Measurements from ENCODE around the gene RFXAP.
"Not testable (repeated sequence)": the region's sequence is repeated elsewhere in the genome, so short reads cannot be mapped to it uniquely, and the experiment has no call there.

Gene RFXAP, protein sequence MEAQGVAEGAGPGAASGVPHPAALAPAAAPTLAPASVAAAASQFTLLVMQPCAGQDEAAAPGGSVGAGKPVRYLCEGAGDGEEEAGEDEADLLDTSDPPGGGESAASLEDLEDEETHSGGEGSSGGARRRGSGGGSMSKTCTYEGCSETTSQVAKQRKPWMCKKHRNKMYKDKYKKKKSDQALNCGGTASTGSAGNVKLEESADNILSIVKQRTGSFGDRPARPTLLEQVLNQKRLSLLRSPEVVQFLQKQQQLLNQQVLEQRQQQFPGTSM

DNA sequence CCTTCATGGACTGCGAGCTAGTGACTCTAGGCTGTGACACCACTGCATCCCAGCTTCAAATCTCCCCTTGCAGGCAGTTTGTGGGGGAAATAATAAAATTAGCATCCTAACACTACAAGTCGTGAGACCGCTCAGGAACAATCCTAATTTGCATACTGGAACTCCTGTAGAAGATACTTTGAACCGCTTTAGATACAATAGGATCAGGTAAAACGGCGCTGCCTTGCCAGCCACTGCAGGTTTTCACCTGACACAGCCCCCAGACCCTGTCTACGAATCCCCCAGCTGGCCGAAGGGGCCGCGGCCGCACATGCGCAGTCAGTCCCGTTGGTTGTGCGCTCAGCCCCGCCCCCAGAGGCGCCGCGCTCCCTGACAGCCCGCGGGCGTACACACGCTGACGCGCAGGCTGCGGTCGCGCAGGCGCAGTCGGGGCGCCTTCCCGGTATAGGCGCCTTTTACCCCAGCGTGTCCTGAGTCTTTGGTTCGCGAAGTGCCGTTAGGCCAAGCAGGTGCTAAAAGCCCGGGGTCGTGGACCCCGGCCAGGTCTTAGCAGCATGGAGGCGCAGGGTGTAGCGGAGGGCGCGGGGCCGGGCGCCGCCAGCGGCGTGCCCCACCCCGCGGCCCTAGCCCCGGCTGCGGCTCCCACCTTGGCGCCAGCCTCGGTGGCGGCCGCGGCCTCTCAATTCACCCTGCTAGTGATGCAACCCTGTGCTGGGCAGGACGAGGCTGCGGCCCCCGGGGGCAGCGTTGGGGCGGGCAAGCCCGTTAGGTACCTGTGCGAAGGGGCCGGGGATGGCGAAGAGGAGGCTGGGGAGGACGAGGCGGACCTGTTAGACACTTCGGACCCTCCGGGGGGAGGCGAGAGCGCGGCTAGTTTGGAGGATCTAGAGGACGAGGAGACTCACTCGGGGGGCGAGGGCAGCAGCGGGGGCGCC, at the start of gene RFXAP:
TSS of gene RFXAP (plus strand) at position 419 of the 935 bp plus-strand sequence. CDS start at position 555, 136 bp downstream.
- peaks cover 38% of the 10 kb centered on the region for H3K4me1 Mint-ChIP-seq
- H3K9me3 Mint-ChIP-seq: no peaks in the 10 kb centered on the region
- H3K4me3 Mint-ChIP-seq: peak within 1 kb of the TSS; percentile 87
- H3K27me3 Mint-ChIP-seq: peaks cover 15% of the 10 kb centered on the region
- peak within 1 kb of the TSS; percentile 70 for H3K27ac Mint-ChIP-seq
- peak; percentile 97 for ATAC-seq
- peaks cover 5% of the 10 kb centered on the region for H3K36me3 Mint-ChIP-seq

DNA sequence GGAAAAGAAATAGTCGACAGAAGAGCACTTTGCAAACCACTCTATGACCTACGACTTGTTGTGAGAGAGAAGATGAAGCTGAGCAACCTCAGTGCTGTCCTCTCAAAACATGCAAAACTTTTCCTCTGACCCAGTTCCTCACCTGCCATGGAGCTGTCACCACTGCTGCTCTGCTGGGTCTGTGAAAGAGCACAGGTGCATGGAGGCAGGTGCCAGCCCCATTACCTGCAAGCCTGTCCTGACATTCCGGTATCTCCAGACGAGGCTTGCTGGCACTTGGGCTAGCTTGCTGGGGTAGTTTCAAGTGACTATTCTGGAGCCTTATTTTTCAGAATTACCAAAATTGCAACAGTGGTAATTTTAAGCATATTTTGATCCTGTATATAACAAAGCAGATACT, 49.5 kb upstream of the RFXAP start:
- Mint-ChIP-seq H3K27ac (no peak overlapping the region), H3K9me3 (peaks cover 12% of the 10 kb centered on the region), H3K27me3 (peaks cover 28% of the 10 kb centered on the region)

DNA sequence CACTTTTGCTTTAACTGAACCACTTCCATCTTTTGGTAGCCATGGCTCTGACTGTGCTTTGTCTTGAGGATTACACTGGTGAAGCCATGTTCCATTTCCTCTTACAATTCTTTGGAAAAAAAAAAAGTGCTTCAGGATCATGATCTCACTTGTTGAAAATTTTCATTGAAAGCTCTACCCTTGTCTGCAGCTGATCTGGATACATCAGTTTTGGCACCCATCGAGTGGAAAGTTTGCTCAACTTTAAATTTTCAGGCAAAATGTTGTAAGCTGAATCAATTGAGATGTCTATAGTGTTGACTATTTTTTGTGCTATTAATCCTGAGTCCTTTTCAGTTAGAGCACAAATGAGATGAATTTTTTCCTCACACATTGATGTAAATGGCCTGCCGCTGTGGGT, 48.3 kb upstream of the RFXAP start:
- Mint-ChIP-seq H3K4me1 (peaks cover 6% of the 10 kb centered on the region), H3K9me3 (peaks cover 11% of the 10 kb centered on the region), H3K27ac (no peak overlapping the region), H3K27me3 (peaks cover 24% of the 10 kb centered on the region), H3K4me3 (no peak overlapping the region), H3K36me3 (no peaks in the 10 kb centered on the region)
- no peak for ATAC-seq

More for the DNA sequence above, 49.5 kb upstream of the RFXAP start:
- Mint-ChIP-seq H3K36me3 (no peaks in the 10 kb centered on the region), H3K4me1 (peaks cover 6% of the 10 kb centered on the region), H3K4me3 (no peak overlapping the region)
- ATAC-seq: no peak

DNA sequence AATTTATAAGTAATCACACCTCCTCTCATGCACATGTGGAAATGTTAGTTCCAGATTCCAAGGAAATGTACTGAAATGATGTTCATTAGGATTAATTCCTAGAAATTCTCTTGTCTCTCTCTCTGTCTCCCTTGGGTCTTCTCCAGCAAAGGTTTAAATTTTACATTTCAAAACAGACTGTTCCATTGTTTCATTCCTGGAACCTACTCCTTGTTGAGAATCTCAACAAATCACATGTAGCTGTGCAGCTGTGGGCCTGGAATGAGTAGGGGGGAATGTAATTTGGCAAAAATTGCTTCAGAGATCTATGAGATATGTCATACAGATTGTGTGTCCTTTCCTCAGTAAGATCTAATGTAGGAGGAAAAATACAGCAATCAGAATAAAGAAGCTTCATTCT, 46.2 kb upstream of the RFXAP start:
- Mint-ChIP-seq H3K4me1 (peaks cover 6% of the 10 kb centered on the region), H3K9me3 (no peaks in the 10 kb centered on the region), H3K4me3 (no peak overlapping the region), H3K27ac (no peak overlapping the region), H3K36me3 (no peaks in the 10 kb centered on the region), H3K27me3 (peaks cover 27% of the 10 kb centered on the region)
- ATAC-seq: no peak

DNA sequence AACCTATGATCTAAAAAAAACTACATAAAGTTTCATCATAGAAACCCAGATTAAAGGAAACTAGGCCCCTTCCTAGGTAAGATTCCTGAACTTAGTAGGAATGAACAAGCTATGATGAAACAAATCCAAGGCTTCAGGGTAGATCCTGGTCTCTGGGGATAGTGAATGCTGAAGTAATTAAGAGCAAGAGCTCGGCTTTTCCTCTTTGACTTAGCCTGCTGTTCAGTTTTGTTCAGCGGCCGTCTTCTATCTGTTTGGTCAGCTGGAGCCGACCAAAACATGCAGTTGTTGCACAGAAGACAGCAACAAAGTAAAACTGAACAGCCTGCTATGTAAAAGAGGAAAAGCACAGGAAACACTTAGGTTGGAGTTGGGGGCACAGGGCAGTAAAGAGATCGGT, 44.1 kb upstream of the RFXAP start:
- H3K36me3 Mint-ChIP-seq: no peaks in the 10 kb centered on the region
- H3K27me3 Mint-ChIP-seq: peaks cover 27% of the 10 kb centered on the region
- no peak overlapping the region for H3K4me3 Mint-ChIP-seq
- ATAC-seq: no peak
- H3K27ac Mint-ChIP-seq: no peak overlapping the region
- no peaks in the 10 kb centered on the region for H3K9me3 Mint-ChIP-seq
- H3K4me1 Mint-ChIP-seq: no peaks in the 10 kb centered on the region

DNA sequence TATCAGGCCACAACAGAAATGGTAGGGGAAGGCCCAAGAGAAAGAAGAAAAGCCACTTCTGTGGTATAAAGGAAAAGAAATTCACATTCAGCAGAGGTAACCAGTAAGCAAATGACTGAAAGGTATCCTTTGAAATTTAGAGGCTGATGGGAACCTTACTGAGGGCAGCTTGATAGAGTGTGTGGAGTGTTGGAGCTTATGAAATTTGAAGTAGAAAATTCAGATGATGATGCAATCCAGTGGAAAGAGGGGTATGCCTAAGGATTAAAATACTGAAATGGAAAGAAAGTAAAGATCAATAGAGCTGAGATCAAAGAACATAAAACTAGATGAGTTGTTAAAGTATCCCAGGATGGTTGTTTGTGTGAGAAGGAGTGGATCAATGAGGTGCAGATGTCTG, 42.8 kb upstream of the RFXAP start:
- no peaks in the 10 kb centered on the region for H3K9me3 Mint-ChIP-seq
- no peak overlapping the region for H3K27ac Mint-ChIP-seq
- H3K4me1 Mint-ChIP-seq: no peaks in the 10 kb centered on the region
- ATAC-seq: no peak
- H3K27me3 Mint-ChIP-seq: peaks cover 27% of the 10 kb centered on the region
- H3K36me3 Mint-ChIP-seq: no peaks in the 10 kb centered on the region
- no peak overlapping the region for H3K4me3 Mint-ChIP-seq

DNA sequence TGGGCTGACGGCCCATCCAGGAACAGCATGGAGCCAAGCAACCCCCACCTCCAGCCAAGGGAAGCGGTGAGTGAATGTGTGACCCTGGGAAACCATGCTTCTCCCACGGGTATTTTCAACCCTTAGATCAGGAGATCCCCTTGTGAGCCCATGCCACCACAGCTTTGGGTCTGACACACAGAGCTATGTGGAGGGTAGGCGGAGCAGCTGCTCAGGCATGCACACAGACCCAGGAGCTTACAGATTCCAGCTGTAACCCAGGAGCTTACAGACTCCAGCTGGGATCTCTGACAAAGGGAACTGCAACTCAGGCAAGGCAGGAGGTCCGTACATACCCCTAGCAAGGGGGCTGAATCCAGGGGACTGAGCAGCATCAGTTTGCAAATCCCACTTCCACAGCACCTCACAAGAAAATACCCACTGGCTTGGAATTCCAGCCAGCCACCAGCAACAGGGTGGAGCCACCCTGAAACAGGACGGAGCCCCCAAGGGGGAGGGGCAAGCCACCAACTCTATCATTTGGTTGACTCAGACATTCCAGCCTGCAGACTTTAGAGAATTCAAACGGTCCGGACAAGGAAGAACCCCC, 40.8 kb upstream of the RFXAP start:
- ATAC-seq: peak; percentile 42
- no peak overlapping the region for H3K4me3 Mint-ChIP-seq
- no peaks in the 10 kb centered on the region for H3K36me3 Mint-ChIP-seq
- H3K4me1 Mint-ChIP-seq: no peaks in the 10 kb centered on the region
- no peaks in the 10 kb centered on the region for H3K9me3 Mint-ChIP-seq
- peaks cover 27% of the 10 kb centered on the region for H3K27me3 Mint-ChIP-seq
- H3K27ac Mint-ChIP-seq: no peak overlapping the region

DNA sequence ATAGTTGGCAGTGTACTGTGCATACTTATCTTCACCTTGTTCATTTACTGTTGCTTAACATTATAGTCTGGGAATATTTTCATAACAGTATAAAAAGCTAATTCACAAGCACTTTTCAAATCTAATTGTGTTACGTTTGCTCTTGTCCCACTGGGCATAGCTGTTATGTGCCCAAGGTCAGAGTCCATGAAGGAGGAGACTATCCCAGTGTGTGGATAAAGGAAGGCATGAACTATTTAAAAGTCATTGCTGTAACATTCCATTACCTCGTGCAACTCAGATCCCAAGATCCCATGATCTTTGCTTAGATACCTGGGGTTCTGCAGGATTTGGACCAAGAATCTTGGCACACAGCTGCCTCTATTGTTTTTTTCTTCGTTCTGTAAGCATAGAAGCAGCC, 35.1 kb upstream of the RFXAP start:
- no peaks in the 10 kb centered on the region for H3K36me3 Mint-ChIP-seq
- ATAC-seq: no peak
- no peak overlapping the region for H3K4me3 Mint-ChIP-seq
- no peaks in the 10 kb centered on the region for H3K9me3 Mint-ChIP-seq
- H3K27me3 Mint-ChIP-seq: peaks cover 11% of the 10 kb centered on the region
- no peaks in the 10 kb centered on the region for H3K4me1 Mint-ChIP-seq
- no peak overlapping the region for H3K27ac Mint-ChIP-seq

DNA sequence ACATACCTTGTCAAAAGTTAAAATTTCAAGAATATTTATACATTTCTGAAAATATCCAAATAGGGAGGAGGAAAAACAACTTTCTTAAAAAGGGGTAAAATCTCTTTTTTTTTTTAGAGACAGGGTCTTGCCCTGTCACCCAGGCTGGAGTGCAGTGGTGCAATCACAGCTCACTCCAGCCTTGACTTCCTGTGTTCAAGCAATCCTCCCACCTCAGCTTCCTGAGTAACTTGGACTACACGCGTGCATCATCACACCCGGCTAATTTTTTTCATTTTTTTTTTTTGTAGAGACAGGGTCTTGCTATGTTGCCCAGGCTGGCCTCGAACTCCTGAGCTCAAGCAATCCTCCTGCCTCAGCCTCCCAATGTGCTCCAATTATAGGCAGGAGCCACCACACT, 32.8 kb upstream of the RFXAP start:
- not testable (repeated sequence) for H3K36me3 Mint-ChIP-seq, H3K4me1 Mint-ChIP-seq, ATAC-seq, H3K9me3 Mint-ChIP-seq, H3K27ac Mint-ChIP-seq, H3K4me3 Mint-ChIP-seq
- H3K27me3 Mint-ChIP-seq: peaks cover 15% of the 10 kb centered on the region

DNA sequence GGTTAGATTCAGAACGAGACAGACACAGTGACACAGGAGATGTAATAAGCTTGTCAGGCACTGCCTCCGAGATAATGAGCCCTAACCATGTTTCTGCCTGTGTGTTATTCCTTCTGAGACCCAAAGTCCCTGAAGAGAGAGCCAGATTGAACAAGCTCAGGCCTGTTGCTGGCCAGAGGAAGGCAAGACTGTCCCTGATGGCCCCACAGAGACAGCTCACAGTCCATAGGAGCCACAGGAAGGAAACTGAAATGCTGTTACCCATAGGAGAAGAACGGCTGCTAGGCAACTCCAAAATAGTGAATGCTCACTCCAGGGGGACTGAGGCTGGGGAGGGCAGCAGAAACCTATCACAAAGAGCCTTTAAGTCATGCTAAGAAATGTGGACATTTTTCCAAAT, 31.8 kb upstream of the RFXAP start:
- Mint-ChIP-seq H3K4me1 (no peaks in the 10 kb centered on the region), H3K27me3 (peaks cover 15% of the 10 kb centered on the region), H3K9me3 (no peaks in the 10 kb centered on the region), H3K4me3 (no peak overlapping the region), H3K27ac (no peak overlapping the region), H3K36me3 (no peaks in the 10 kb centered on the region)
- ATAC-seq: no peak

DNA sequence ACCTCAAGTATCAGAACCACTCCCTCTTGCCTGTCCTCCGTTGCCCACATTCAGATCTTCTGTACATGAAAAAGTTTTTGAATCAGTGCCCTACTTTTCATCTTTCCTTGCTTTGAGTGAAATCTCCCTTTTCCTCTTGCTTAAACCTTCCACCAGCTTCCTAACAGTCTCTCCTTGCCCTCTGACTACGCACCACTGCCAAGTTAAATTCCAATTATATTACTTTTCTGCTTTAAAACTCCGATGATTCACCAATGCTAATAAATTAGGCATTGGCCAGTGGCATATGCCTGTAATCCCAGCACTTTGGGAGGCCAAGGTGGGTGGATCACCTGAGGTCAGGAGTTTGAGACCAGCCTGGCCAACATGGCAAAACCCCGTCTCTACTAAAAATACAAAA, 30.7 kb upstream of the RFXAP start:
- Mint-ChIP-seq H3K27ac (no peak overlapping the region), H3K4me1 (no peaks in the 10 kb centered on the region), H3K9me3 (no peaks in the 10 kb centered on the region), H3K4me3 (no peak overlapping the region), H3K36me3 (no peaks in the 10 kb centered on the region), H3K27me3 (peaks cover 15% of the 10 kb centered on the region)
- ATAC-seq: no peak

DNA sequence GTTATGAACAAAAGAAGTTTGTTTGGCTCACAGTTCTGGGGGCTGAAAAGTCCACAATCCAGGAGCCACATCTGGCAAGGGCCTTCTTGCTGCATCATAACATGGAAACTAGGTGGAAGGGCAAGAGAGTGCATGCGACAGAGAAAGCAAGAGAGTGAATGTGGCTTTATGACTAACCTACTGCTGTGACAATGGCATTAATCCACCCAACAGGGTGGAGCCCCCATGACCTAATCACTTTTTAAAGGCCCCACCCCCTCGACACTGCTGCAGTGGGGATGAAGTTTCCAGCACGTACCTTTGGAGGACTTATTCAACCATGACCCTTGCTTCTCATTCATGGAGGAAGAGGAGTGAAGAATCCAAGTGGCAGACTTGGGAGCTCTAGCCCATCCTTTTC, 30.0 kb upstream of the RFXAP start:
- Mint-ChIP-seq H3K27ac (no peak overlapping the region), H3K9me3 (no peaks in the 10 kb centered on the region), H3K4me3 (no peak overlapping the region), H3K4me1 (no peaks in the 10 kb centered on the region), H3K27me3 (peaks cover 15% of the 10 kb centered on the region), H3K36me3 (no peaks in the 10 kb centered on the region)
- ATAC-seq: no peak

DNA sequence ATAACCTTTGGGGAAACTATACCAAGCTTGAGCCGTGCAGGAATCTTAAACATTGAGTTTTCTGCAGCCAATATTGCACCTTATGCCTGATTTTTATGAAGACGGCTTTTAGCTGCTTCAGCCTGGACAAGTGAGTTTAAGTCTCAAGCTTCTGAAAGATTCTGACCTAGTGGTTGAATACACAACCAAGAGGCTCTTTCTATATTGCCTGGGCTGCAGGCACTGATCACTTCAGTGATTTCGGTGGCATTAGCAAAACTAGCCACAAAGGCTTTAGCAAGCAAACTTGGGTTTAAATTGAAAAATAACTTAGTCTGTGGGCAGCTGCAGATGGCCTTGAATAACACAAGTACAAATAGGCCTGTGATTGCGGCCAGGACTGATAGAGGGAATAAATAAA, 29.3 kb upstream of the RFXAP start:
- no peak overlapping the region for H3K4me3 Mint-ChIP-seq
- peaks cover 15% of the 10 kb centered on the region for H3K27me3 Mint-ChIP-seq
- ATAC-seq: no peak
- H3K27ac Mint-ChIP-seq: no peak overlapping the region
- H3K4me1 Mint-ChIP-seq: no peaks in the 10 kb centered on the region
- H3K36me3 Mint-ChIP-seq: no peaks in the 10 kb centered on the region
- H3K9me3 Mint-ChIP-seq: no peaks in the 10 kb centered on the region

DNA sequence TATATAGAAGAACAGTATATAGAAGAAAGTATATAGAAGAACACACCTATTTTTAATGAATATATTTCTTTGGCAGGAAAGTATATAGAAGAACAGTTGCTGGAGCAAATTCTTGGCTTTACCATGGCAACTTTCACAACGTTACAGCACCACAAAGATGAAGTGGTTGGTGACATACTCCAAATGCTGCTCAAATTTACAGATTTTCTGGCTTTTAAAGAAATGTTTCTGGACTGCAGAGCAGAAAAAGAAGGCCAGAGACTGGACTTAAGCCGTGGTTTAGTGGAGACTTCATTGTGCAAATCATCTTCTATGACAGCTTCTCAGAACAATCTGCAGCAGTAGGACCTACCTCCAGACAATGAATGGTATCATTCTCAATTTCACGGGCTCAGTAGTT, 24.3 kb upstream of the RFXAP start:
- no peaks in the 10 kb centered on the region for H3K9me3 Mint-ChIP-seq
- peaks cover 18% of the 10 kb centered on the region for H3K27me3 Mint-ChIP-seq

DNA sequence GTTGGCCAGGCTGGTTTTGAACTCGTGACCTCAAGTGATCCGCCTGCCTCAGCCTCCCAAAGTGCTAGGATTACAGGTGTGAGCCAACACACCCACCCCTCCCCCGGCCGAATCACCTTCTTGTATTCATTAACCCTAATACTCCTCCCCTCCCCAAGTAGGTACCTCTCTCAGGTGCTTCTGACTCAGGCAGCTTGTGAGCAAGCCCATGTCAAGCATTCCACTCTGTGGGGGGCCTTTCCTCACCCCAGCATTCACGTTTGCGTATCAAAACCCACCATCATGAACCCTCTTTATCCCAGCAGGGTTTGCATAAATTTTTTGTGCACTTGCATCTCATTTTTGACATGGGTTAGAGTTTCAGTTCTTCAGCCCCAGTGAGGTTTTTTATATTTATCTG, 23.6 kb upstream of the RFXAP start:
- no peak overlapping the region for H3K27ac Mint-ChIP-seq
- H3K9me3 Mint-ChIP-seq: no peaks in the 10 kb centered on the region
- no peak overlapping the region for H3K4me3 Mint-ChIP-seq
- H3K27me3 Mint-ChIP-seq: peaks cover 25% of the 10 kb centered on the region
- no peak for ATAC-seq
- no peaks in the 10 kb centered on the region for H3K36me3 Mint-ChIP-seq
- H3K4me1 Mint-ChIP-seq: no peaks in the 10 kb centered on the region

More for the DNA sequence above, 24.3 kb upstream of the RFXAP start:
- no peak for ATAC-seq
- Mint-ChIP-seq H3K36me3 (no peaks in the 10 kb centered on the region), H3K4me1 (no peaks in the 10 kb centered on the region), H3K4me3 (no peak overlapping the region), H3K27ac (no peak overlapping the region)

Data from stimulated activated memory B cell treated with anti-CD40 and anti-IgM and Interleukin-4, amounts not matched to agents 10 μg/mL and 1 μg/mL and 100 μg/mL, for 72 hours (primary cell).